Natural killer cell (primary cell): ENCODE results near the gene TJAP1. TPM values are rescaled to one million over a fixed set of nuclear protein-coding genes. Genes with fewer than 3 reads are reported as not detected.

ENCODE experiments used
- ATAC-seq, 3 donors: fragments of 150-1000 bp in 2 of 3; fragments of 200-7000 bp in 1 of 3; cut with Tn5 transposase; 1 replicate in 1 of 3; 2 replicates in 2 of 3; pipeline ENCODE4 v1.10.0; 2021; ENCODE audit warnings: mild to moderate bottlenecking in 2 of 3, moderate library complexity in 2 of 3
- DNase-seq, 2 donors: peaks; one replicate each; pipeline versions ENCODE4 v3.0.0 to v3.0.0-alpha.2; 2013 to 2021; ENCODE audit warnings: mixed read lengths in 1 of 2
- H3K27ac ChIP-seq: one replicate; pipeline ENCODE4 v1.5.1; 2013; ENCODE audit warnings: mild to moderate bottlenecking, low read length
- H3K27me3 ChIP-seq: one replicate; pipeline ENCODE4 v1.6.1; 2013; ENCODE audit warnings: low read length; ENCODE audit not compliant: control insufficient read depth, insufficient read depth
- H3K36me3 ChIP-seq: one replicate; pipeline ENCODE4 v1.6.1; 2013; ENCODE audit warnings: low read length; ENCODE audit not compliant: control insufficient read depth, insufficient read depth
- H3K4me1 ChIP-seq: one replicate; pipeline ENCODE4 v1.6.1; 2013; ENCODE audit warnings: low read length; ENCODE audit not compliant: control insufficient read depth, insufficient read depth
- H3K4me3 ChIP-seq: one replicate; pipeline ENCODE4 v1.5.1; 2013; ENCODE audit warnings: low read length
- H3K9me3 ChIP-seq: one replicate; pipeline ENCODE4 v1.6.1; 2013; ENCODE audit warnings: low read length; ENCODE audit not compliant: control insufficient read depth, insufficient read depth
- H3K27ac Mint-ChIP-seq, 2 donors: one replicate each; pipeline ENCODE4 v1.8.0; 2022; ENCODE audit warnings: mild to moderate bottlenecking in 2 of 2, mixed read lengths in 2 of 2, moderate library complexity in 1 of 2
- H3K27me3 Mint-ChIP-seq, 2 donors: one replicate each; pipeline ENCODE4 v1.8.0; 2022; ENCODE audit warnings: low read depth in 2 of 2, mixed read lengths in 2 of 2
- H3K36me3 Mint-ChIP-seq: one replicate; pipeline ENCODE4 v1.8.0; 2022; ENCODE audit warnings: mixed read lengths
- H3K4me1 Mint-ChIP-seq, 2 donors: one replicate each; pipeline ENCODE4 v1.8.0; 2022; ENCODE audit warnings: mixed read lengths in 2 of 2
- H3K4me3 Mint-ChIP-seq: one replicate; pipeline ENCODE4 v1.8.0; 2022; ENCODE audit warnings: mild to moderate bottlenecking, moderate library complexity, mixed read lengths
- H3K9me3 Mint-ChIP-seq, 2 donors: one replicate each; pipeline ENCODE4 v1.8.0; 2022; ENCODE audit warnings: mixed read lengths in 2 of 2
- CTCF ChIP-seq: fragments of 200-600 bp; IDR thresholded peaks from one replicate; pipeline ENCODE4 v1.8.0; 2022; ENCODE audit warnings: antibody characterized with exemption
- WGBS: methylation state at CpG from one replicate; pipeline ENCODE4 v1.1.7; 2013; ENCODE audit warnings: missing lambda C conversion rate; ENCODE audit not compliant: insufficient coverage; 5-methylcytosine and 5-hydroxymethylcytosine counted together
- intact Hi-C: fragments of 100-400 bp; cut with micrococcal nuclease; formaldehyde crosslinking; loops from one replicate; pipeline ENCODE4 v1.14.2; 2022
- total RNA-seq, 4 donors: library from RNA; stranded (reverse); fragments of 120-200 nt in 1 of 4; gene quantifications; one replicate each; pipeline versions ENCODE4 v1.2.3 to v1.2.4, GENCODE V29; 2013 to 2022

TJAP1 gene
- total RNA-seq, 3 donors from 2014 or later (not counting 1 experiment from before 2014, with no cell fraction given), result 26.7 to 33.8 (median 29.9) TPM

DNA sequence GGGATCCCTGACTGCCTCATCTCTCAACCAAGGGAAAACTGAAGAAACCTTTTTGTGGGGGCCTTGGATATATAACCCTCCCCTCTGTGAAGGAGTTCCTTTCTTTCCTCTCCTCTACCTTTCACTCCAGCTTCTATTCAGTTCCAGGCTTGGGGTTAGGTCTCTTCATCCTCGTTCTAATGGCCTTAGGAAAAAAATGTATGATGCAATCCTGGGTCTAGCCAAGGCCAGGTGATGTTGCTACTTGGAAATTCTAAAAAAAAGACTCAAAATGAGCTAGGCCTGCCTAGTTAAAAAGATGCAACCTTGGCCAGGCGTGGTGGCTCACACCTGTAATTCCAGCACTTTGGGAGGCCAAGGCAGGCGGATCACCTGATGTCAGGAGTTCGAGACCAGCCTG, 42.4 kb upstream of the TJAP1 start:
- Mint-ChIP-seq H3K27ac (no peak overlapping the region), H3K36me3 (no peaks in the 10 kb centered on the region)

DNA sequence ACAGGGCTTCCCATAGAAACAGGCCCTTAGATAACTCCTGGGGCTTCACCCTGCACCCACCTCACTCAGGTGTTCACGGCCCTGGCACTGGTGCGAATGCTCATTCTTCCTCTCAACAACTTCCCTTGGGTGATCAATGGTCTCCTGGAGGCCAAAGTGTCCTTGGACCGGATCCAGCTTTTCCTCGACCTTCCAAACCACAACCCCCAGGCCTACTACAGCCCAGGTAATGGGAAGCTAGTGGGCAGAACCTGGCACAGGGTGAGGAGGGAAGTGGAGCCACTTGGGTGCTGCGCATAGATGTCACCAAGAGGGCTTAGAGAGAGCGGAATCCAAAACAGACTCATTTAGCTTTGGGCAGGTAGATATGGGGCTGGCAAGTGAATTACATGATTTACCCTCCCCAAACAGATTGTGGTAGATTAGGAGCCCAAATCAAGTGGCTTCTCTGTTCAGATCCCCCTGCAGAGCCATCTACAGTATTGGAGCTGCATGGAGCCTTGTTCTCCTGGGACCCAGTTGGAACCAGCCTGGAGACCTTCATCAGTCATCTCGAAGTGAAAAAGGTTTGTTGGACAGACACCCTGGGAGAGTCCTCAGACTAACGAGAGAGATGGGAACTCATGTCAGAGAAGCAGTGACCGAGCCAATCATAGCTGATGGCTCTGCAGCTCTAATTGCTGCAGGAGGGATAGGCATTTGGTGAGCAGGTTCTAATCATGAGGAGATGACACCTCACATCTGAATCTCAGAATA, 41.5 kb upstream of the TJAP1 start:
- TF ChIP-seq CTCF, result no peak
- ATAC-seq, result no peak
- Mint-ChIP-seq H3K27me3 (no peaks in the 10 kb centered on the region), H3K27ac (no peak overlapping the region), H3K36me3 (no peaks in the 10 kb centered on the region), H3K9me3 (no peaks in the 10 kb centered on the region), H3K4me1 (peaks cover 0 to 8% of the 10 kb centered on the region in 2 donors), H3K4me3 (no peak overlapping the region)
- Histone ChIP-seq H3K27ac (no peak overlapping the region), H3K4me3 (no peak overlapping the region), H3K9me3 (no peaks in the 10 kb centered on the region), H3K4me1 (no peaks in the 10 kb centered on the region), H3K27me3 (no peaks in the 10 kb centered on the region), H3K36me3 (peaks cover 47% of the 10 kb centered on the region)
- 95% methylated on average over 8 of the region's 9 CpGs for WGBS
- no peak for DNase-seq
- intact Hi-C loops, result no loop called here

More for the DNA sequence above, 42.4 kb upstream of the TJAP1 start:
- Histone ChIP-seq H3K9me3 (no peaks in the 10 kb centered on the region), H3K4me3 (no peak overlapping the region), H3K27me3 (no peaks in the 10 kb centered on the region), H3K27ac (no peak overlapping the region), H3K36me3 (peaks cover 42% of the 10 kb centered on the region), H3K4me1 (no peaks in the 10 kb centered on the region)
- WGBS, result 100% methylated on average over 4 of the region's 4 CpGs
- TF ChIP-seq CTCF, result no peak
- DNase-seq, result no peak
- Mint-ChIP-seq H3K4me3 (no peak overlapping the region), H3K4me1 (peaks cover 0 to 8% of the 10 kb centered on the region in 2 donors), H3K27me3 (no peaks in the 10 kb centered on the region), H3K9me3 (no peaks in the 10 kb centered on the region)
- ATAC-seq, result no peak
- intact Hi-C loops, result no loop called here

GRCh38 chr6:43436577-43437282, 40.6 kb upstream of the TJAP1 start:
- Mint-ChIP-seq H3K4me1 (peaks cover 0 to 6% of the 10 kb centered on the region in 2 donors), H3K27ac (peak overlapping the region in 1 of 2 donors; percentile 21), H3K27me3 (no peaks in the 10 kb centered on the region), H3K4me3 (no peak overlapping the region), H3K36me3 (no peaks in the 10 kb centered on the region), H3K9me3 (no peaks in the 10 kb centered on the region)
- Histone ChIP-seq H3K4me1 (no peaks in the 10 kb centered on the region), H3K9me3 (no peaks in the 10 kb centered on the region), H3K36me3 (peaks cover 50% of the 10 kb centered on the region), H3K4me3 (no peak overlapping the region), H3K27me3 (no peaks in the 10 kb centered on the region), H3K27ac (no peak overlapping the region)
- 91% methylated on average over 5 of the region's 5 CpGs for WGBS
- intact Hi-C loops, result no loop called here
- DNase-seq (no peak), ATAC-seq (no peak)
- TF ChIP-seq CTCF, result no peak
